Ovary (tissue), 9 donors: Measurements from ENCODE around the gene VPS37B. TPM values are rescaled to one million over a fixed set of nuclear protein-coding genes. Genes with fewer than 3 reads are reported as not detected.

Source experiments
- DNase-seq, 5 donors: peaks; one replicate each; pipeline ENCODE4 v3.0.0-alpha.2; 2019 to 2020
- H3K27ac ChIP-seq, 2 donors: fragments of 200-600 bp; one replicate each; pipeline versions ENCODE4 v1.5.1 to v1.8.0; 2019 to 2022
- H3K27me3 ChIP-seq: fragments of 200-600 bp; one replicate; pipeline ENCODE4 v1.8.0; 2022
- H3K36me3 ChIP-seq: fragments of 200-600 bp; sonication (generic); one replicate; pipeline ENCODE4 v1.5.1; 2019
- H3K4me1 ChIP-seq: one replicate; pipeline ENCODE4 v1.8.1; 2013; ENCODE audit warnings: mild to moderate bottlenecking, moderate library complexity; ENCODE audit not compliant: insufficient read depth
- H3K4me3 ChIP-seq: fragments of 200-600 bp; sonication (generic); one replicate; pipeline ENCODE4 v1.5.1; 2017
- H3K9me3 ChIP-seq, 2 donors: fragments of 200-600 bp in 1 of 2; sonication (generic) in 1 of 2; one replicate each; pipeline versions ENCODE4 v1.5.1 to v1.8.1; 2013 to 2019; ENCODE audit warnings: mild to moderate bottlenecking in 1 of 2, moderate library complexity in 1 of 2
- CTCF ChIP-seq, 3 donors: fragments of 450-650 bp in 2 of 3; fragments of 200-600 bp in 1 of 3; IDR thresholded peaks; one replicate each; pipeline versions ENCODE4 v1.5.1 to v1.8.0; 2016 to 2022; ENCODE audit warnings: antibody characterized with exemption in 3 of 3, mild to moderate bottlenecking in 1 of 3
- EP300 ChIP-seq: sonication (generic); formaldehyde crosslinking; IDR thresholded peaks from one replicate; pipeline ENCODE4 v1.6.1; 2017; ENCODE audit warnings: antibody characterized with exemption
- POLR2A ChIP-seq: fragments of 450-650 bp; IDR thresholded peaks from one replicate; pipeline ENCODE4 v1.6.1; 2017; ENCODE audit warnings: antibody characterized with exemption, mild to moderate bottlenecking, moderate library complexity
- WGBS, 3 donors: extraction: QIAGEN DNeasy Blood & Tissue Kit in 1 of 3; methylation state at CpG; one replicate each; pipeline versions ENCODE4 v1.1.5 to v1.1.7; 2013 to 2017; 5-methylcytosine and 5-hydroxymethylcytosine counted together
- intact Hi-C, 4 donors: fragments of 100-400 bp; cut with DNase I; formaldehyde crosslinking; loops; one replicate each; pipeline versions ENCODE4 v1.11.0 to v1.15.1; 2022 to 2023
- polyA plus RNA-seq, 2 donors: library from polyadenylated mRNA; stranded (reverse); fragments of 200-250 nt in 1 of 2; fragments of 350-450 nt in 1 of 2; fragmentation: Illumina TruSeq in 1 of 2; extraction: RNeasy Lipid Tissue Mini Kit (QIAGEN cat#74804) in 1 of 2; gene quantifications; one replicate each; pipeline ENCODE4 v1.2.3, GENCODE V29; 2013 to 2014
- total RNA-seq, 7 donors: library from RNA; depleted of rRNA in 2 of 7; stranded (reverse); fragments of >200 nt in 2 of 7; fragmentation: NEBNext Ultra II Directional in 3 of 7; extraction: Animal tissue kit (Norgen Biotek cat#: 25700) in 3 of 7; gene quantifications; one replicate each; pipeline versions ENCODE4 v1.1.0 to v1.2.4, GENCODE V29; 2016 to 2023
- donor health status: DM: no; HTN: no; CAD: no; lungs with moderate emphysema.
- donor health status: DM: no; HTN: no; CAD: no.
- donor health status: Bipolar disorder and iron deficiency.
- donor health status: DM: yes; HTN: yes; CAD: no.
- donor health status: DM: no; HTN: no; CAD: no.
- donor health status: DM: yes; HTN: yes; CAD: no.

The VPS37B gene
- total and polyA plus RNA-seq, 9 donors = 9.5 to 44.3 (median 12.1) TPM

GRCh38 chr12:122830517-122831214 lies 65.3 kb downstream of the VPS37B start:
- H3K9me3 ChIP-seq = no peaks in the 10 kb centered on the region
- H3K27me3 ChIP-seq = no peaks in the 10 kb centered on the region
- no peak overlapping the region for H3K27ac ChIP-seq
- intact Hi-C loops = no loop called here
- H3K4me1 ChIP-seq = no peaks in the 10 kb centered on the region
- no peaks in the 10 kb centered on the region for H3K36me3 ChIP-seq
- H3K4me3 ChIP-seq = no peak overlapping the region
- TF ChIP-seq POLR2A (no peak), EP300 (no peak), CTCF (IDR thresholded peaks at IDR 0.05) (no peak)
- 62 to 66% (median 66%) methylated on average over 7 of the region's 7 CpGs for WGBS, 3 donors
- DNase-seq = no peak

- TF ChIP-seq CTCF (IDR thresholded peaks at IDR 0.05) (no peak), POLR2A (no peak), EP300 (no peak)
- no peaks in the 10 kb centered on the region for H3K27me3 ChIP-seq
- no peak for DNase-seq
- H3K27ac ChIP-seq = no peak overlapping the region
- H3K9me3 ChIP-seq = no peaks in the 10 kb centered on the region
- H3K4me3 ChIP-seq = no peak overlapping the region
- intact Hi-C loops = no loop called here
- no peaks in the 10 kb centered on the region for H3K36me3 ChIP-seq
- H3K4me1 ChIP-seq = no peaks in the 10 kb centered on the region
- WGBS, 3 donors = 30 to 48% (median 45%) methylated on average over 5 of the region's 5 CpGs
These were observed 68.7 kb downstream of the VPS37B start for GRCh38 chr12:122827258-122827657.

GRCh38 chr12:122825773-122826724 lies 69.9 kb downstream of the VPS37B start:
- TF ChIP-seq POLR2A (no peak), CTCF (IDR thresholded peaks at IDR 0.05) (no peak), EP300 (no peak)
- Histone ChIP-seq H3K27me3 (no peaks in the 10 kb centered on the region), H3K4me1 (no peaks in the 10 kb centered on the region), H3K36me3 (no peaks in the 10 kb centered on the region), H3K4me3 (peak overlapping the region; percentile 37), H3K9me3 (no peaks in the 10 kb centered on the region), H3K27ac (no peak overlapping the region)
- WGBS, 3 donors = 12 to 17% (median 16%) methylated on average over 22 of the region's 22 CpGs
- intact Hi-C loops = no loop called here
- no peak for DNase-seq

GRCh38 chr12:122823429-122823828 lies 72.5 kb downstream of the VPS37B start:
- DNase-seq = no peak
- no peak overlapping the region for H3K27ac ChIP-seq
- intact Hi-C loops = no loop called here
- no peaks in the 10 kb centered on the region for H3K9me3 ChIP-seq
- H3K4me1 ChIP-seq = no peaks in the 10 kb centered on the region
- no peaks in the 10 kb centered on the region for H3K27me3 ChIP-seq
- TF ChIP-seq POLR2A (no peak), EP300 (no peak), CTCF (IDR thresholded peaks at IDR 0.05) (no peak)
- no peaks in the 10 kb centered on the region for H3K36me3 ChIP-seq
- 77 to 83% (median 82%) methylated on average over 11 of the region's 11 CpGs for WGBS, 3 donors
- H3K4me3 ChIP-seq = no peak overlapping the region
